ENCODE measurements around the gene MACROD2.
"Not testable (repeated sequence)": the region's sequence is repeated elsewhere in the genome, so short reads cannot be mapped to it uniquely, and the experiment has no call there.

Gene MACROD2

DNA sequence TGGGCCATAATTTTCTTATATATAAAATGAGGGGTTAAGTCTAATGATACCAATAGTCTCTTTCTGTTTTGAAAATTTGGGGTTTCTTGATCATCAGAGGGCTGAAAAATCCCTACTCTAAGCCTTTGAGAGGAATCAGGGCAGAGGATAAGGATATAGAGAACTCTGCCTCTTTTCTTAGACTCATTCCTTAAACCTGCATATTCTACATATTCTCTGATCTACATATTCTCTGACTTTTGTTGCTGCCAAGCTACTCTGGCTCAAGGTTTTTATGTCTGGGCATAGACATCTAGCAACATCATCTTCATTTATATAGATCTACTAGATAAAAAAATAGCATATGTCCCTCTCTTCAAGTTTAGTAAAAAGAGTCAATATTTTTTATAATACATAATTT is 270.9 kb downstream of the MACROD2 start:
- ChIA-PET POLR2A (no interaction called here), CTCF (interaction anchor here (0.6 to 0.8 kb wide), 3 partner anchors 77 to 368 kb away, joined by 3 read pairs; no protein-coding TSS in a partner anchor)
- Histone ChIP-seq H3K4me1 (ENCODE audit: control insufficient read depth, insufficient read depth, low read length) (no peaks in the 10 kb centered on the region), H3K36me3 (ENCODE audit: control insufficient read depth in 2 of 2, insufficient read depth in 1 of 2, low read length in 2 of 2) (no peaks in the 10 kb centered on the region), H3K27ac (ENCODE audit: extremely low read depth, low read depth, low read length) (no peak overlapping the region), H3K9me3 (ENCODE audit: control insufficient read depth, insufficient read depth, low read depth, low read length) (no peaks in the 10 kb centered on the region), H3K4me3 (ENCODE audit: low read depth, low read length) (no peak overlapping the region)
- TF ChIP-seq ZNF544 (tag by site-specific recombination; IDR thresholded peaks at IDR 0.05) (no peak), SCRT2 (tag by site-specific recombination; IDR thresholded peaks at IDR 0.05) (no peak), ZNF626 (tag by site-specific recombination; IDR thresholded peaks at IDR 0.05) (no peak), ZBTB17 (tag by site-specific recombination; IDR thresholded peaks at IDR 0.05) (no peak), SETDB1 (IDR thresholded peaks at IDR 0.05; ENCODE audit: insufficient read length, low read length) (no peak), KLF9 (tag by site-specific recombination; IDR thresholded peaks at IDR 0.05; ENCODE audit: low read depth) (no peak), ZNF624 (tag by site-specific recombination; IDR thresholded peaks at IDR 0.05) (no peak), ZNF664 (tag by site-specific recombination; IDR thresholded peaks at IDR 0.05) (no peak), ZBTB44 (tag by site-specific recombination; IDR thresholded peaks at IDR 0.05) (no peak), ZNF747 (tag by site-specific recombination; IDR thresholded peaks at IDR 0.05) (no peak), ZNF621 (tag by site-specific recombination; IDR thresholded peaks at IDR 0.05) (no peak), ZNF311 (tag by site-specific recombination; IDR thresholded peaks at IDR 0.05; ENCODE audit: borderline replicate concordance) (no peak), INSM2 (tag by site-specific recombination; IDR thresholded peaks at IDR 0.05) (no peak), ZNF133 (tag by site-specific recombination; IDR thresholded peaks at IDR 0.05) (no peak), GLIS1 (tag by site-specific recombination; IDR thresholded peaks at IDR 0.05) (no peak), ZNF248 (tag by site-specific recombination; IDR thresholded peaks at IDR 0.05) (no peak)
- TF ChIP-seq, protein P1, sequence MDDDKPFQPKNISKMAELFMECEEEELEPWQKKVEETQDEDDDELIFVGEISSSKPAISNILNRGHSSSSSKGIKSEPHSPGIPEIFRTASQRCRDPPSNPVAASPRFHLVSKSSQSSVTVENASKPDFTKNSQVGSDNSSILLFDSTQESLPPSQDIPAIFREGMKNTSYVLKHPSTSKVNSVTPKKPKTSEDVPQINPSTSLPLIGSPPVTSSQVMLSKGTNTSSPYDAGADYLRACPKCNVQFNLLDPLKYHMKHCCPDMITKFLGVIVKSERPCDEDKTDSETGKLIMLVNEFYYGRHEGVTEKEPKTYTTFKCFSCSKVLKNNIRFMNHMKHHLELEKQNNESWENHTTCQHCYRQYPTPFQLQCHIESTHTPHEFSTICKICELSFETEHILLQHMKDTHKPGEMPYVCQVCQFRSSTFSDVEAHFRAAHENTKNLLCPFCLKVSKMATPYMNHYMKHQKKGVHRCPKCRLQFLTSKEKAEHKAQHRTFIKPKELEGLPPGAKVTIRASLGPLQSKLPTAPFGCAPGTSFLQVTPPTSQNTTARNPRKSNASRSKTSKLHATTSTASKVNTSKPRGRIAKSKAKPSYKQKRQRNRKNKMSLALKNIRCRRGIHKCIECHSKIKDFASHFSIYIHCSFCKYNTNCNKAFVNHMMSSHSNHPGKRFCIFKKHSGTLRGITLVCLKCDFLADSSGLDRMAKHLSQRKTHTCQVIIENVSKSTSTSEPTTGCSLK (tag by site-specific recombination; IDR thresholded peaks at IDR 0.05) = no peak
- TF ChIP-seq, protein P2, sequence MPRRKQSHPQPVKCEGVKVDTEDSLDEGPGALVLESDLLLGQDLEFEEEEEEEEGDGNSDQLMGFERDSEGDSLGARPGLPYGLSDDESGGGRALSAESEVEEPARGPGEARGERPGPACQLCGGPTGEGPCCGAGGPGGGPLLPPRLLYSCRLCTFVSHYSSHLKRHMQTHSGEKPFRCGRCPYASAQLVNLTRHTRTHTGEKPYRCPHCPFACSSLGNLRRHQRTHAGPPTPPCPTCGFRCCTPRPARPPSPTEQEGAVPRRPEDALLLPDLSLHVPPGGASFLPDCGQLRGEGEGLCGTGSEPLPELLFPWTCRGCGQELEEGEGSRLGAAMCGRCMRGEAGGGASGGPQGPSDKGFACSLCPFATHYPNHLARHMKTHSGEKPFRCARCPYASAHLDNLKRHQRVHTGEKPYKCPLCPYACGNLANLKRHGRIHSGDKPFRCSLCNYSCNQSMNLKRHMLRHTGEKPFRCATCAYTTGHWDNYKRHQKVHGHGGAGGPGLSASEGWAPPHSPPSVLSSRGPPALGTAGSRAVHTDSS (tag by site-specific recombination; IDR thresholded peaks at IDR 0.05) = no peak
- TF ChIP-seq, protein P3, sequence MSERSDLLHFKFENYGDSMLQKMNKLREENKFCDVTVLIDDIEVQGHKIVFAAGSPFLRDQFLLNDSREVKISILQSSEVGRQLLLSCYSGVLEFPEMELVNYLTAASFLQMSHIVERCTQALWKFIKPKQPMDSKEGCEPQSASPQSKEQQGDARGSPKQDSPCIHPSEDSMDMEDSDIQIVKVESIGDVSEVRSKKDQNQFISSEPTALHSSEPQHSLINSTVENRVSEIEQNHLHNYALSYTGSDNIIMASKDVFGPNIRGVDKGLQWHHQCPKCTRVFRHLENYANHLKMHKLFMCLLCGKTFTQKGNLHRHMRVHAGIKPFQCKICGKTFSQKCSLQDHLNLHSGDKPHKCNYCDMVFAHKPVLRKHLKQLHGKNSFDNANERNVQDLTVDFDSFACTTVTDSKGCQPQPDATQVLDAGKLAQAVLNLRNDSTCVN (tag by site-specific recombination; optimal IDR thresholded peaks at IDR 0.05) = no peak

- H3K4me1 ChIP-seq (ENCODE audit: control insufficient read depth, insufficient read depth, low read length); H3K36me3 ChIP-seq (ENCODE audit: control insufficient read depth in 2 of 2, insufficient read depth in 1 of 2, low read length in 2 of 2); H3K4me3 ChIP-seq (ENCODE audit: low read depth, low read length); H3K9me3 ChIP-seq (ENCODE audit: control insufficient read depth, insufficient read depth, low read depth, low read length); CTCF ChIA-PET; H3K27ac ChIP-seq (ENCODE audit: extremely low read depth, low read depth, low read length); POLR2A ChIA-PET: not testable (repeated sequence)
Measured at GRCh38 chr20:14270751-14271150, 275.4 kb downstream of the MACROD2 start.
